Peyer's patch (tissue), 4 donors: ENCODE results near the gene FILIP1L.

ENCODE experiments used
- CTCF ChIP-seq, 6 experiments: fragments of 450-650 bp in 4 of 6; fragments of 200-600 bp in 2 of 6; sonication (generic) in 1 of 6; IDR thresholded peaks; one replicate each; pipeline ENCODE4 v1.5.1; 2017 to 2019; ENCODE audit warnings: antibody characterized with exemption in 6 of 6, mild to moderate bottlenecking in 3 of 6, moderate library complexity in 1 of 6
- POLR2A ChIP-seq, 2 donors: fragments of 450-650 bp; IDR thresholded peaks; one replicate each; pipeline ENCODE4 v1.5.1; 2017; ENCODE audit warnings: antibody characterized with exemption in 2 of 2, mild to moderate bottlenecking in 2 of 2, moderate library complexity in 2 of 2

- TF ChIP-seq CTCF (IDR thresholded peaks at IDR 0.05) = no peak
- no peak for TF ChIP-seq POLR2A (IDR thresholded peaks at IDR 0.05)
Observed at GRCh38 chr3:100023150-100023549, 91.2 kb downstream of the FILIP1L start.
